NCI-H82 treated with DMSO at 0.1 percent for 48 hours (cell line): ENCODE data around the gene MGA.
A peak's percentile ranks its signal among the peaks of the same experiment; 100 is the strongest.

Experiments used
- DNase-seq: peaks from one replicate; lab custom pipeline; 2025; ENCODE audit not compliant: unreplicated experiment; lab: John Stamatoyannopoulos, UW

Gene MGA

GRCh38 chr15:41660235-41661077 is at the start of gene MGA:
MGA (plus strand) TSS chr15:41660405.
- peak; percentile 11 for DNase-seq

GRCh38 chr15:41620536-41621199 is 39.5 kb upstream of the MGA start:
- no peak for DNase-seq

- peak; percentile 40 for DNase-seq
Observed at GRCh38 chr15:41621200-41622193, 38.7 kb upstream of the MGA start.

- DNase-seq: no peak
Observed at GRCh38 chr15:41622901-41623300, 37.3 kb upstream of the MGA start.

- no peak for DNase-seq
Observed at GRCh38 chr15:41627203-41627602, 33.0 kb upstream of the MGA start.

GRCh38 chr15:41629463-41629862 is 30.7 kb upstream of the MGA start:
- no peak for DNase-seq

- DNase-seq: no peak
Observed at GRCh38 chr15:41629883-41630282, 30.3 kb upstream of the MGA start.

GRCh38 chr15:41630616-41631217 is 29.5 kb upstream of the MGA start:
- DNase-seq: no peak

GRCh38 chr15:41631880-41632470 is 28.2 kb upstream of the MGA start:
- no peak for DNase-seq

- no peak for DNase-seq
Observed at GRCh38 chr15:41633609-41634008, 26.6 kb upstream of the MGA start.

GRCh38 chr15:41634072-41634626 is 26.1 kb upstream of the MGA start:
- DNase-seq: no peak

- DNase-seq: no peak
Observed at GRCh38 chr15:41637086-41637485, 23.1 kb upstream of the MGA start.

GRCh38 chr15:41640985-41641384 is 19.2 kb upstream of the MGA start:
- DNase-seq: no peak

- DNase-seq: no peak
Observed at GRCh38 chr15:41647262-41647661, 12.9 kb upstream of the MGA start.

- no peak for DNase-seq
Observed at GRCh38 chr15:41648097-41648496, 12.1 kb upstream of the MGA start.

- no peak for DNase-seq
Observed at GRCh38 chr15:41648770-41649169, 11.4 kb upstream of the MGA start.

- no peak for DNase-seq
Observed at GRCh38 chr15:41650806-41651205, 9.4 kb upstream of the MGA start.

- DNase-seq: no peak
Observed at GRCh38 chr15:41651373-41651772, 8.8 kb upstream of the MGA start.

GRCh38 chr15:41653760-41654159 is 6.4 kb upstream of the MGA start:
- DNase-seq: no peak

GRCh38 chr15:41655716-41656115 is 4.5 kb upstream of the MGA start:
- DNase-seq: no peak
